BLaER1 treated with 17β-estradiol and CSF1 and Interleukin-3, amounts not matched to agents 10 nM and 100 nM (cell line): ENCODE measurements around the gene SALL4.
"Not testable (repeated sequence)": the region's sequence is repeated elsewhere in the genome, so short reads cannot be mapped to it uniquely, and the experiment has no call there.

Source experiments
- H3K27ac ChIP-seq, 11 experiments: shearing (Covaris generic); formaldehyde crosslinking; 2 replicates each; pipeline ENCODE4 v1.8.1; 2022
- H3K27me3 ChIP-seq, 11 experiments: shearing (Covaris generic); formaldehyde crosslinking; 2 replicates each; pipeline ENCODE4 v1.8.1; 2022
- H3K36me3 ChIP-seq, 11 experiments: shearing (Covaris generic); formaldehyde crosslinking; 2 replicates each; pipeline ENCODE4 v1.8.1; 2022
- H3K4me1 ChIP-seq, 10 experiments: shearing (Covaris generic); formaldehyde crosslinking; 2 replicates each; pipeline ENCODE4 v1.8.1; 2022
- H3K4me2 ChIP-seq, 11 experiments: shearing (Covaris generic); formaldehyde crosslinking; 2 replicates each; pipeline ENCODE4 v1.8.1; 2022
- H3K4me3 ChIP-seq, 10 experiments: shearing (Covaris generic); formaldehyde crosslinking; 2 replicates each; pipeline ENCODE4 v1.8.1; 2022
- H3K9ac ChIP-seq, 11 experiments: shearing (Covaris generic); formaldehyde crosslinking; 2 replicates each; pipeline ENCODE4 v1.8.1; 2022
- H3K9me3 ChIP-seq, 11 experiments: shearing (Covaris generic); formaldehyde crosslinking; replicated peaks in 1 of 11; 2 replicates each; pipeline ENCODE4 v1.8.1; 2022
- H4K20me1 ChIP-seq, 11 experiments: shearing (Covaris generic); formaldehyde crosslinking; 2 replicates each; pipeline ENCODE4 v1.8.1; 2022
- Cebpa-rat ChIP-seq, 11 experiments: shearing (Covaris generic); IDR thresholded peaks; 2 replicates each; pipeline ENCODE4 v1.8.1; 2022

Gene SALL4

GRCh38 chr20:51750037-51750769 is 52.1 kb downstream of the SALL4 start:
- Histone ChIP-seq H4K20me1 (no peaks in the 10 kb centered on the region), H3K4me1 (peaks cover 12 to 37% (median 23%) of the 10 kb centered on the region in 10 experiments), H3K4me2 (peak overlapping the region; percentile 26 to 87 (median 53); a peak in 21 of 22 replicates), H3K36me3 (no peaks in the 10 kb centered on the region), H3K27ac (peak overlapping the region in 10 of 11 experiments; percentile 12 to 77 (median 56); a peak in 16 of 22 replicates), H3K27me3 (no peaks in the 10 kb centered on the region), H3K4me3 (no peak overlapping the region), H3K9me3 (no peaks in the 10 kb centered on the region), H3K9ac (peak overlapping the region in 5 of 11 experiments; percentile 4 to 61 (median 33); a peak in 7 of 22 replicates)
- no peak for TF ChIP-seq Cebpa-rat (IDR thresholded peaks at IDR 0.05)

- Histone ChIP-seq H3K9ac (peak overlapping the region in 5 of 11 experiments; percentile 4 to 61 (median 33); a peak in 7 of 22 replicates), H3K4me2 (peak overlapping the region; percentile 26 to 87 (median 53); a peak in 21 of 22 replicates)
- no peak for TF ChIP-seq Cebpa-rat (IDR thresholded peaks at IDR 0.05)
These were observed 52.7 kb downstream of the SALL4 start for GRCh38 chr20:51749674-51750036.

DNA sequence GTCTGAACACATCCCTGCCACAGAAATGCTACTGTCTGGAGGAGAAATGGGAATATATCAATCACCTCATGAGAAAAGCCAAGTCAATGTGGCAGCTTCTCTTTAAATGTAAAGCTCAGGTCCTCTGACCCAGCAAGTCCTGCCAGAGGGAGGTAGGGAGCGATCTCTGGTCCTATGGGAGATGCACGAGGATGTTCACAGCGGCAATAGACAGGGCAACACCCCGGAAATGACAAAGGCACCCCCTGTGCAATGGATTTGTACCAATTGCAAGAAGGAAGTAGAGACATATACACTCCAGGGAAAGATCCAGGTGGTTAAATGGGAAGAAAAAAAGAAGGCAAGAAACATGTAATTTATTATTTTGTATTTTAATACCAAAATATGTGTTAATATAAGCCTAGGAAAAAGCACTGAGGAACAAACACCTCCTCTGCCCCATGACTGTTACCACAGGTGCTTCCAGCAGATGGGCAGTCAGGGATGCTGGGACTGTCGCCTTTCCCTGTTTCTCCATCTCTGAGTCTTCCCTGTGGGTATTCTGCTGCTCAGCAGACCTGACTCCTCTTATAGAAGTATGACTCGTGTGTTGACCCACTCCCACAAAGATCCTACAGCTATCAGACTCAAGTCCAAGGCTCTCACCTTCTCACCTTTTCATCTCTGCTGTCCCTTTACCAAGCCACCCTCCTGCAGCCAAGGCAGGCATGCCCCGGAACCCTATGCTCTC is 55.0 kb downstream of the SALL4 start:
- Histone ChIP-seq H3K4me3 (no peak overlapping the region), H3K27ac (no peak overlapping the region), H3K36me3 (no peaks in the 10 kb centered on the region), H4K20me1 (no peaks in the 10 kb centered on the region), H3K27me3 (no peaks in the 10 kb centered on the region), H3K4me2 (no peak overlapping the region; a peak in 1 of 22 replicates), H3K4me1 (peaks cover 12 to 58% (median 30%) of the 10 kb centered on the region in 10 experiments), H3K9ac (no peak overlapping the region), H3K9me3 (no peaks in the 10 kb centered on the region)
- TF ChIP-seq Cebpa-rat (IDR thresholded peaks at IDR 0.05), result no peak

More at GRCh38 chr20:51749674-51750036, 52.7 kb downstream of the SALL4 start:
- Histone ChIP-seq H3K27me3 (no peaks in the 10 kb centered on the region), H3K9me3 (no peaks in the 10 kb centered on the region), H3K4me1 (peaks cover 12 to 42% (median 23%) of the 10 kb centered on the region in 10 experiments), H3K27ac (peak overlapping the region in 10 of 11 experiments; percentile 12 to 77 (median 56); a peak in 15 of 22 replicates), H3K36me3 (no peaks in the 10 kb centered on the region), H3K4me3 (no peak overlapping the region), H4K20me1 (no peaks in the 10 kb centered on the region)

GRCh38 chr20:51745804-51746203 is 56.5 kb downstream of the SALL4 start:
- no peak for TF ChIP-seq Cebpa-rat (IDR thresholded peaks at IDR 0.05)

GRCh38 chr20:51740838-51741237 is 61.5 kb downstream of the SALL4 start:
- no peak for TF ChIP-seq Cebpa-rat (IDR thresholded peaks at IDR 0.05)
- H3K27ac ChIP-seq, result no peak overlapping the region
- no peak overlapping the region for H3K4me3 ChIP-seq
- no peaks in the 10 kb centered on the region for H3K9me3 ChIP-seq
- no peak overlapping the region for H3K9ac ChIP-seq
- no peaks in the 10 kb centered on the region for H4K20me1 ChIP-seq
- H3K36me3 ChIP-seq, result no peaks in the 10 kb centered on the region
- peaks cover 0 to 38% (median 7%) of the 10 kb centered on the region in 10 experiments; a peak in 9 of 20 replicates for H3K4me1 ChIP-seq
- no peak overlapping the region for H3K4me2 ChIP-seq
- H3K27me3 ChIP-seq, result no peaks in the 10 kb centered on the region

More at GRCh38 chr20:51745804-51746203, 56.5 kb downstream of the SALL4 start:
- Histone ChIP-seq H3K4me3 (no peak overlapping the region), H3K27me3 (no peaks in the 10 kb centered on the region), H3K9me3 (no peaks in the 10 kb centered on the region), H3K4me2 (no peak overlapping the region), H3K36me3 (no peaks in the 10 kb centered on the region), H4K20me1 (no peaks in the 10 kb centered on the region), H3K27ac (no peak overlapping the region), H3K4me1 (peaks cover 12 to 58% (median 25%) of the 10 kb centered on the region in 10 experiments), H3K9ac (no peak overlapping the region)

DNA sequence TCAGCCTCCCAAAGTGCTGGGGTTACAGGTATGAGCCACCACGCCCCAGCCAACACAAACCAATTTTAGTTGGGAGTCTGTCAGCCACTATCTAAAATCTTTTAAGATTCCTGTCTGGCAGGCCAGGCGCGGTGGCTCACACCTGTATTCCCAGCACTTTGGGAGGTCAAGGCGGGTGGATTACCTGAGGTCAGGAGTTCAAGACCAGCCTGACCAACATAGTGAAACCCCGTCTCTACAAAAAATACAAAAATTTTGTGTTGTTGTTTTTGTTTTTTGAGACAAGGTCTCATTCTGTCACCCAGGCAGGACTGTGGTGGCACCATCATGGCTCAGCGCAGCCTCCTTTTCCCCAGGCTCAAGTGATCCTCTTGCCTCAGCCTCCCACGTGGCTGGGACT is 62.0 kb downstream of the SALL4 start:
- H3K9me3 ChIP-seq, H3K4me2 ChIP-seq, H3K9ac ChIP-seq, H3K27me3 ChIP-seq, H3K36me3 ChIP-seq, H4K20me1 ChIP-seq, H3K4me3 ChIP-seq, H3K27ac ChIP-seq: not testable (repeated sequence)
- peaks cover 0 to 37% (median 7%) of the 10 kb centered on the region in 10 experiments; a peak in 9 of 20 replicates for H3K4me1 ChIP-seq

DNA sequence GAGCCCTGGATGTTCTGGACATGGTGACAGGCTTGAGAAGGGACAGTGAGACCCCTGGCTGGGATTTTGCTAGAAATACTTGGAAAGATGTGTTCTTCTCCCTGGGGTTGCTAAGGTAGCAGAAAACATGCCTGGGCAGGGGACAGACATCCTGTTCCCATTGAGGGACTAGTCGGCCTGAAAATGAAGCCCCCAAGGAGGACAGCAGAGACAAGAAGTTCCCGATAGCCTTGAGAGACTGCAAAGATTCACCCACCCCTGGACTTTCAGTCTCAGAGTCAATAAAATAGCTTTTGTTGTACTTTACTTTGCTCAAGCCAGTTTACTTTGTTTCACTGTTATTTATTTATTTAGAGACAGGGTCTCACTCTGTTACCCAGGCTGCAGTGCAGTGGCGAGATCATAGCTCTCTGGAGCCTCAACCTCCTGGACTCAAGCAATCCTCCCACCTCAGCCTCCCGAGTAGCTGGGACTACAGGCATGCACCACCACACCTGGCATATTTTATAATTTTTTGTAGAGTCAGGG is 62.5 kb downstream of the SALL4 start:
- Histone ChIP-seq H3K27ac (no peak overlapping the region), H3K4me3 (no peak overlapping the region), H3K4me2 (no peak overlapping the region), H3K27me3 (no peaks in the 10 kb centered on the region), H3K36me3 (no peaks in the 10 kb centered on the region), H3K9ac (no peak overlapping the region), H3K4me1 (peaks cover 0 to 32% (median 7%) of the 10 kb centered on the region in 10 experiments; a peak in 9 of 20 replicates), H4K20me1 (no peaks in the 10 kb centered on the region), H3K9me3 (no peaks in the 10 kb centered on the region)
- TF ChIP-seq Cebpa-rat (IDR thresholded peaks at IDR 0.05), result no peak

DNA sequence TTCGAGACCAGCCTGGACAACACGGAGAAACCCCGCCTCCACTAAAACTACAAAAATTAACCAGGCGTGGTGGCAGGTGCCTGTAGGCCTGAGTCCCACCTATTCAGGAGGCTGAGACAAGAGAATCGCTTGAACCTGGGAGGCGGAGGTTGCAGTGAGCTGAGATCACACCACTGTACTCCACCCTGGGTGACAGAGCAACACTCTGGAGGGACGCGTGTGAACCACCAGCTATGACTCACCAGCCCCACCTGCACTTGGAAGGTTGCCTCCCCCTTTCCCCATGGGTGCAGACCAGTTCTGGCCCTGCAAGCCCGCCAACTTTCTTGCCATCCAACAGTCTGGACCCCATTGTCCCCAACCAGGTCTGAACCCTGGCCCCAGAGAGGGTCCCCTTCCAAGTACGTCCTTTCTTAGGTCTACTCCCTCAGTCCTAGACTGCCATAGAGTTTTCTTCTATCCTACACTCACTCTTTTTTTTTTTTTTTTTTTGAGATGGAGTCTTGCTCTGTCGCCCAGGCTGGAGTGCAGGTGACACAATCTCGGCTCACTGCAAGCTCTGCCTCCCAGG is 63.4 kb downstream of the SALL4 start:
- Histone ChIP-seq H3K36me3 (no peaks in the 10 kb centered on the region), H3K27ac (no peak overlapping the region), H3K9me3 (no peaks in the 10 kb centered on the region), H3K27me3 (no peaks in the 10 kb centered on the region), H3K9ac (no peak overlapping the region), H4K20me1 (no peaks in the 10 kb centered on the region), H3K4me2 (no peak overlapping the region), H3K4me1 (peaks cover 0 to 24% (median 7%) of the 10 kb centered on the region in 10 experiments; a peak in 9 of 20 replicates), H3K4me3 (no peak overlapping the region)
- no peak for TF ChIP-seq Cebpa-rat (IDR thresholded peaks at IDR 0.05)

DNA sequence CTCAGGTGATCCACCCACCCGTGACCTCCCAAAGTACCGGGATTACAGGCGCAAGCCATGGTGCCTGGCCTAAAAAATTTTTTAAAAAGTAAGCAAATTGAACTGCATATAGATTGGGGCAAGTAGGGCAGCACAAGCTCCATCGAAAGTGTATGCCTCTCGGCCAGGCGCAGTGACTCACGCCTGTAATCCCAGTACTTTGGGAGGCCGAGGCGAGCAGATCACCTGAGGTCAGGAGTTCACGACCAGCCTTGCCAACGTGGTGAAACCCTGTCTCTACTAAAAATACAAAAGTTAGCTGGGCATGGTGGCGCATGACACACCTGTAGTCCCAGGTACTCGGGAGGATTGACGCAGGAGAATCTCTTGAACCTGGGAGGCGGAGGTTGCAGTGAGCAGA is 64.1 kb downstream of the SALL4 start:
- not testable (repeated sequence) for H3K36me3 ChIP-seq, H3K27me3 ChIP-seq, H3K9ac ChIP-seq, H4K20me1 ChIP-seq, H3K4me3 ChIP-seq, H3K9me3 ChIP-seq, H3K4me2 ChIP-seq, H3K27ac ChIP-seq
- peaks cover 0 to 20% (median 7%) of the 10 kb centered on the region in 10 experiments; a peak in 9 of 20 replicates for H3K4me1 ChIP-seq
